Uterus (tissue), 2 donors: ENCODE data around the gene RAPGEF3.

Experiments used
- CTCF ChIP-seq, 4 experiments: fragments of 200-600 bp in 2 of 4; fragments of 450-650 bp in 2 of 4; sonication (generic) in 2 of 4; IDR thresholded peaks; one replicate each; pipeline ENCODE4 v1.5.1; 2016 to 2019; ENCODE audit warnings: antibody characterized with exemption in 4 of 4, mild to moderate bottlenecking in 2 of 4, moderate library complexity in 1 of 4
- POLR2A ChIP-seq, 2 donors: fragments of 450-650 bp; IDR thresholded peaks; one replicate each; pipeline ENCODE4 v1.6.1; 2016; ENCODE audit warnings: antibody characterized with exemption in 2 of 2, mild to moderate bottlenecking in 1 of 2, moderate library complexity in 1 of 2

- TF ChIP-seq CTCF (IDR thresholded peaks at IDR 0.05): no peak
- TF ChIP-seq POLR2A (IDR thresholded peaks at IDR 0.05): no peak
Measured at GRCh38 chr12:47717046-47717442, 41.6 kb downstream of the RAPGEF3 start.
